ENCODE measurements around the gene TRAK1.

TRAK1 gene

DNA sequence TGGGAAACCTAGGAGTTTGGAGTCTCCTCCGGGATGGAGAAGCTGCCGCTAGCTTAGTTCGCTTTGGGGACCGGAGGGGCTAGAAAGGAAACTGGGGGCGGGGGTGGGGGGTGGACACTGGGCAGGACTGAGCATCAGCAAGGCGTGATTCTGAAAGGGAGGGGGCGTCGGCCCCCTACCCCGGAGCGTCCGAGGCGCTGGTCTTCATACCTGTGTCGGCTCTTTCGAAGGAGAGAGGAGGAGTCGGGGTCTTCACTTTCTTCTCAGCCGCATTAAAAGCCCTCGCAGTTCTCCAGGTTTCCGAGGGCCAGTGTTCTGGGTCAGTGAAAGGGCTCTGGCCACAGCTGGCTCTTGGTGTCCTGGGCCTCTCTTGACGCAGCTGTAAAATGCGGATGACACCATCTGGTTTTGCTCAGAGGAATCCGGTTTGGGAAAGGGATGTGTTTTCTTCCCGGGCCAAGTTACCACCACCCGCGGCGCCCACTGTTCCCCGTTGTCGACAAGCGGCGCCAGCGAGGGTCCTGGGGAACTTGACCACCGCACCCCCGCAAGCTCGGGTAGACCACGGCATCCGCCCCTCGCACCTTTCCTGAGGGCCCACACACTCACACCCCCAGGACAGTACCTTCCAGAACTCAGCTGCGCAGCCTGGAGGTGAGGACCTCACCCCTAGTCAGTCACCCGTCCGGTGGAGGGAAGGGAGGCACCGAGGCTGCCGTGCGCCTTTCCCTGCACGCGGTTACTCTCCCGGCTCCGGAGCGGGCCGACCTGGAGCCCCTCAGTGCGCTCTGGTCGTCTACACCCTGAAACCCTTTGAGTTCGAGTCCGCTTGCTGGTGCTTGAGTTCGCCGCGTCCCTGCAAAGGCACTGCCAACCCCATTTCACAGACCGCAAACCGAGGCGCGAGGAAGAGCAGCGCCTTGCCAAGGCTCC lies 174.2 kb downstream of the TRAK1 start:
- DNase-seq: no peak
- Histone ChIP-seq H3K9me3 (ENCODE audit: severe bottlenecking) (no peaks in the 10 kb centered on the region), H3K36me3 (no peaks in the 10 kb centered on the region), H3K27me3 (ENCODE audit: insufficient read depth, low read depth, severe bottlenecking) (peaks cover 30% of the 10 kb centered on the region), H3K4me3 (ENCODE audit: low read depth, low read length) (no peak overlapping the region), H3K27ac (no peak overlapping the region)
- TF ChIP-seq, protein P1, sequence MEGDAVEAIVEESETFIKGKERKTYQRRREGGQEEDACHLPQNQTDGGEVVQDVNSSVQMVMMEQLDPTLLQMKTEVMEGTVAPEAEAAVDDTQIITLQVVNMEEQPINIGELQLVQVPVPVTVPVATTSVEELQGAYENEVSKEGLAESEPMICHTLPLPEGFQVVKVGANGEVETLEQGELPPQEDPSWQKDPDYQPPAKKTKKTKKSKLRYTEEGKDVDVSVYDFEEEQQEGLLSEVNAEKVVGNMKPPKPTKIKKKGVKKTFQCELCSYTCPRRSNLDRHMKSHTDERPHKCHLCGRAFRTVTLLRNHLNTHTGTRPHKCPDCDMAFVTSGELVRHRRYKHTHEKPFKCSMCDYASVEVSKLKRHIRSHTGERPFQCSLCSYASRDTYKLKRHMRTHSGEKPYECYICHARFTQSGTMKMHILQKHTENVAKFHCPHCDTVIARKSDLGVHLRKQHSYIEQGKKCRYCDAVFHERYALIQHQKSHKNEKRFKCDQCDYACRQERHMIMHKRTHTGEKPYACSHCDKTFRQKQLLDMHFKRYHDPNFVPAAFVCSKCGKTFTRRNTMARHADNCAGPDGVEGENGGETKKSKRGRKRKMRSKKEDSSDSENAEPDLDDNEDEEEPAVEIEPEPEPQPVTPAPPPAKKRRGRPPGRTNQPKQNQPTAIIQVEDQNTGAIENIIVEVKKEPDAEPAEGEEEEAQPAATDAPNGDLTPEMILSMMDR (IDR thresholded peaks at IDR 0.05; ENCODE audit: low read depth, low read length): no peak

DNA sequence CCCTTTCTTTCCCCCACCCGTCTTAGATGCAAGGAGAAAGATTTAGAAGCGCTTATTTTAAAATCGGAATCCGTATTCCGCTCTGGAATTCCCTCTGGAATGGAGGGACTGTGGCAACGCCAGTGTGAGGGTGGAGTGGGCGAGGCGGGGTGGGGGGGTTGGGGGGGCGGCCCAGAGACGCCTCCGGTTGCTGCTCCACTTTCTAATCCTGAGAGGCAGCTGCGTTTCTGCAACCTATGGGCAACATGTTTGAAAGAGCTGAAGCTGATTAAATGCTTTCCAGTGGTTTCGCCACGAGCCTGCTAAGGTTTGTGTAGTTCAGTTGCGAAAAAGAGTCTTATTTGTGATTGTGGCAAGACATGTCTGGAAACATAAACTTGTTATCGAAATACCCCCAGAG lies 174.9 kb downstream of the TRAK1 start, which contains the start of gene CCK:
Gene CCK, minus strand, starts transcription at position 101 of the 400 bp plus-strand sequence. CDS start 2,555 bp downstream, outside the sequence.
- H3K27ac ChIP-seq: no peak within 1 kb of the TSS
- no peaks in the 10 kb centered on the region for H3K36me3 ChIP-seq
- H3K9me3 ChIP-seq (ENCODE audit: severe bottlenecking): no peaks in the 10 kb centered on the region
- peaks cover 30% of the 10 kb centered on the region for H3K27me3 ChIP-seq (ENCODE audit: insufficient read depth, low read depth, severe bottlenecking)
- TF ChIP-seq, protein P1 (IDR thresholded peaks at IDR 0.05; ENCODE audit: low read depth, low read length): no peak
- no peak within 1 kb of the TSS for H3K4me3 ChIP-seq (ENCODE audit: low read depth, low read length)
- DNase-seq: no peak

DNA sequence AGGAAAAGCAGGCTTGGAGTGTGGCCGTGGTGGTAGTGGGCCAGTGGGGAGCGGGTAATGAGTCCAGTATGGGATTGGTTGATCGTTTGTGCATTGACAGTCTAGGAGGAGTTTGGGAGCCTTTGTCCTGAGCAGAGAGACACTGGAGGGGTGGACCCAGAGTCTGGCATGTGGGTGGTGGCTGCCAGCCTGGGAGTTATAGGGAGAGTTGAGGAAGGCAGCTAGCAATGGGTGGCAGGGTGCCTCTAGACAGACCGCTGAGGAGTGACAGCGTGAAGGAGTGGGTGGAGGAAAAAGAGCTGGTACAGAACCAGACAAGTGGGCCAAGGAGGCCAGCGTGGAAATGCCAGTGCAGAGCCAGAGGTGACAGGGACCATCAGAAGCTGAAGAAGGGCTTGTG lies 176.7 kb downstream of the TRAK1 start:
- Histone ChIP-seq H3K36me3 (no peaks in the 10 kb centered on the region), H3K9me3 (ENCODE audit: severe bottlenecking) (no peaks in the 10 kb centered on the region), H3K27ac (no peak overlapping the region), H3K27me3 (ENCODE audit: insufficient read depth, low read depth, severe bottlenecking) (peaks cover 24% of the 10 kb centered on the region), H3K4me3 (ENCODE audit: low read depth, low read length) (no peak overlapping the region)
- TF ChIP-seq, protein P1 (IDR thresholded peaks at IDR 0.05; ENCODE audit: low read depth, low read length): no peak
- DNase-seq: no peak

DNA sequence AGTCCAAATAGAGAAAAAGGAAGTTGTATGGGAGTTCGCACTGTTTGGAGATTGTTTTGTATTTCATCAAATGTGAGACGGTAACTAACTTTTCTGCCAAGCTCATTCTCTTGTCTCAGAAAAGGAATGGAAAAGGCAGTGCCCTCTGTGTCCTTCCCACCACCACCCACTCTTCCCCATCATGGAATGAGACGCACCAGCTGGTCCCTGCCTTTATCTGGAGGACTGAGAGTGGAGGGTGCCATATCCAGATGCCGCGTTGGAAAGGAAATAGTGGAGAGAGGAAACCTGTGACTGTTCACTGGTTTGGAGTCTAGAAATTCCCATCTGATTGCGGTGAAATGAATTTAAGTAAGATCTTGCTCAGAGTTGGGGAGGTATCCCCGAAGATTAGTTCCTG lies 178.5 kb downstream of the TRAK1 start:
- TF ChIP-seq, protein P1 (IDR thresholded peaks at IDR 0.05; ENCODE audit: low read depth, low read length): no peak
- Histone ChIP-seq H3K27ac (no peak overlapping the region), H3K4me3 (ENCODE audit: low read depth, low read length) (no peak overlapping the region), H3K36me3 (no peaks in the 10 kb centered on the region), H3K9me3 (ENCODE audit: severe bottlenecking) (no peaks in the 10 kb centered on the region), H3K27me3 (ENCODE audit: insufficient read depth, low read depth, severe bottlenecking) (peaks cover 6% of the 10 kb centered on the region)
- no peak for DNase-seq

DNA sequence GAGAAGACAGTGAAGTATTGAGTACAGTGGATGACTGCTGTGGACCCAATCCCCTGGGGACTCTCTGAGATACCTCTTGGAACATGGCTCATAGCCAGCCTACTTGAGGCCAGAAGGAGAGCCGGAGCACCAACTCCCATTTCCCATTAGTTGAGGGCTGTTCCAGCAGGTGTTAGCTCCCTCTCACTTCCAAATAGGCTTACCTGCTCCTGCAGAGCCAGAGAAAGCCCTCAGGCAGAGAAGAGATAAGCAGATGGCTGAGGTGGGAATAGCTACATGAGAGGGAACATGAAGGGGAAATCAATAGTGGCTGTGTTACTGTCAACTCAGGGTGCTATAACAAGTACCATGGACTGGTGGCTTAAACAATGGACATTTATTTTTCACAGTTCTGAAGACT lies 179.4 kb downstream of the TRAK1 start:
- TF ChIP-seq, protein P1 (IDR thresholded peaks at IDR 0.05; ENCODE audit: low read depth, low read length): no peak
- Histone ChIP-seq H3K36me3 (no peaks in the 10 kb centered on the region), H3K4me3 (ENCODE audit: low read depth, low read length) (no peak overlapping the region), H3K27me3 (ENCODE audit: insufficient read depth, low read depth, severe bottlenecking) (peaks cover 2% of the 10 kb centered on the region), H3K27ac (no peak overlapping the region), H3K9me3 (ENCODE audit: severe bottlenecking) (no peaks in the 10 kb centered on the region)
- DNase-seq: peak; percentile 51
